GM21723 (cell line): ENCODE results near the gene SZT2.

Experiments used
- ATAC-seq: cut with Tn5 transposase; IDR thresholded peaks from one replicate; pipeline ENCODE4 v1.9.1; 2021; ENCODE audit warnings: mild to moderate bottlenecking, moderate library complexity; ENCODE audit not compliant: unreplicated experiment

SZT2 gene

GRCh38 chr1:43439781-43440180, 50.1 kb downstream of the SZT2 start:
- ATAC-seq: no peak

DNA sequence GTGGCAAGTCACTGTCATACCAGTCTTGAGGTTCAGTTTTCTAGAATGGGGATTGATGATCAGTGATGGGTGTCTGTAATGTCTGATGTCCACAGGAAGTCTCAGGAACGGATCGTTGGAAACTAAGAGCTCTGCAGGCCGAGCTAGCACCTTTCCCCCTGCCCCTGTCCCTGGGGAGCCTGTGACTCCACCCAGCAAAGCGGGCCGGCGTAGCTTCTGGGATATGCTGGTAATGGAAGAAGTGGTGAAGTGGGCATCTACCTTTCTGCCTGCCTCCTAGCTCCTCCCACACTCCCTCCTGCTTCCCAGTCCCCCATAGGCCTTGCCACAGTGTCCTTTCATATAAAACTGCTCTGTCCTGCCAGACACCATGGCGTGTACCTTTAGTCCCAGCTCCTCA, 50.7 kb downstream of the SZT2 start:
- ATAC-seq: no peak

GRCh38 chr1:43441166-43441893, 51.6 kb downstream of the SZT2 start:
- ATAC-seq: no peak

DNA sequence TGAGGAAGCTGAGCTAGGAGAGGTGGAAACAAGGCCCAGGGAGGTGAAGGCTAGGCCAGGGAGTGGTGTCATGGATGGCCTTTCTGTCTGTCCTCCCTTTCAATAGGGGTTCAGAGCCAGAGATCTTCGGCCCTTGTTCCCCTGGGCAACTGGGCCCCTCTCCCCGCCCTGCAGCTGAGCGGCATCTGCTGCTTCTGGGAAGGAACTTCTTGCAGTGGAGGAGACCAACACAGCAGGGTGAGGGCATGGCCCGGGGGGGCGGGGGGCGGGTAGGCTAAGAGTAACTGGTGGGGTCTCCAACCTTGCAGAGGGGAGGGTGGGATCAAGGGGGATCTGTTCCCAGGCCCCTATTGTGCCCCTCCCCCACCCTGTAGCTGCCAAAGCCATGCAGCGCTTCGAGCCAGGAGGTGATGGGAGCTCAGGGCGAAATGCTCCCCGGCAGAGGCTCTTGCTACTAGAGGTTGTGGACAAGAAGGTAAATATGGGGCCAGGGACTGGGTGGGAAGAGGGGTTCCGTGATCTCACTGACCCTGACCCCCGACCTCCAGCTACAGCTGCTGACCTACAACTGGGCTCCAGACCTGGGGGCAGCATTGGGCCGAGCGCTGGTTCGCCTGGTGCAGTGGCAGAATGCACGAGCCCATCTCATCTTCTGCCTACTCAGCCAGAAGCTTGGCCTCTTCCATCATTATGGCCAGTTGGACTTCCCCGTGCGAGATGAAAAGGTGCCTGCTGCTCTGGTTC, 52.4 kb downstream of the SZT2 start:
- no peak for ATAC-seq

DNA sequence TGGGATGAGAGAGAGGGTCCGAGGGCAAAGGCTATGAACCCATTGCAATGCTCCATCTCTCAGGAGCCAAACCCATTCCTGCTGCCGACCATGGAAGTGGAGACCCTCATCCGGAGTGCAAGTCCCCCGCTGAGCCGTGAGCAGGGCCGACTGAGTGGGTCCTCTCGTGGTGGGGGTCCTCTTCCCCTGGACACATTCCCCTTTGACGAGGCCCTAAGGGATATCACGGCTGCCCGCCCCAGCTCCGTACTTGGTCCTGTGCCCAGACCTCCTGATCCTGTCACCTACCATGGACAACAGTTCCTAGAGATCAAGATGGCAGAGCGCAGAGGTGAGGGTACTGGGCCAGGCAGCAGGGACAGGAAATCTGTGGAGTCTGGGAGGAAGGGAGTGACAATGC, 53.1 kb downstream of the SZT2 start:
- ATAC-seq: no peak

- no peak for ATAC-seq
Measured at GRCh38 chr1:43443197-43443946, 53.7 kb downstream of the SZT2 start.

DNA sequence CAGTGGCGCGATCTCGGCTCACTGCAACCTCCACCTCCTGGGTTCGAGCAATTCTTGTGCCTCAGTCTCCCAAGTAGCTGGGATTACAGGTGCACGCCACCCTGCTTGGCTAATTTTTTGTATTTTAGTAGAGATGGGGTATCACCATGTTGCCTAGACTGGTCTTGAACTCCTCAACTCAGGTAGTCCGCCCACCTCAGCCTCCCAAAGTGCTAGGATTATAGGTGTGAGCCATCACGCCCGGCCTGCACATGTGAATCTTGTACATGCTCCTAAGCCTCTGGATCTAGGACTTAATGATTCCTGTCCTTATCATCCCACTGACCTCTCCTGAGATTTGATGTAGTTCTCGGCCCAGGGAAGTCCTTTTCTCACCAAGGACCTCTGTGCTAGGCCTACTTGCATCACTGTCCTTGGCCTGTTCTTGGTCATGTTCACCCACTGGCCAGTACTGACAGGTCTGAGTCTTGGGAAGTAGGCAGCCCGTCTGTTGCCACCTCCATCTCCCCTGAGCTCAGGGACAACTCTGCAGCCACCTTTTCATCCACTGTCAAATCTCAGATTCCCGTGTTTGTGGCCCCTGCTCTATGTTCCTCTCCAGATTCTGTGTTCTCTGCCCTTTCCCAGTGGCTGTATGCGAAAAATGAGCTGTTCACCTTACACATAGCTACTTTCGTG, 54.6 kb downstream of the SZT2 start:
- ATAC-seq: no peak

DNA sequence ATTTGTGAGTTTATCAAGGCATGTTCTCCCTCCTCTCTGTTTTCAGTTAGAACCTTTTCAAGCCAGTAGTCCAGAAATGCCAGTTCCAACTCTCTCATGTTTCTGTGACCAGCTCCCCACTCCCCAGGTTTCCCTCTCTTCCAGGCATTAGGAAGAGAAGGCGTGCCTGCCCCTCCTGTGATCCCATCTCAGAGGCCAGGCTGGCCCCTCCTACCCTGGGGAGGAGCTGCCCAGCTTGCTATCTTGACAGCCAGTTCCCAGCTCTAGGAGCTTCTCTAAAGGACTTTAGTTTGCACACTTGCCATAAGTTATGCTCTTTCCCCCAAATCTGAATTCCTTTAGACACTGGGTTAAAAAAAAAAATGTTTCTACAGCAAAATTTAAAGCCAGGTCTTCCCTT, 55.1 kb downstream of the SZT2 start:
- no peak for ATAC-seq

DNA sequence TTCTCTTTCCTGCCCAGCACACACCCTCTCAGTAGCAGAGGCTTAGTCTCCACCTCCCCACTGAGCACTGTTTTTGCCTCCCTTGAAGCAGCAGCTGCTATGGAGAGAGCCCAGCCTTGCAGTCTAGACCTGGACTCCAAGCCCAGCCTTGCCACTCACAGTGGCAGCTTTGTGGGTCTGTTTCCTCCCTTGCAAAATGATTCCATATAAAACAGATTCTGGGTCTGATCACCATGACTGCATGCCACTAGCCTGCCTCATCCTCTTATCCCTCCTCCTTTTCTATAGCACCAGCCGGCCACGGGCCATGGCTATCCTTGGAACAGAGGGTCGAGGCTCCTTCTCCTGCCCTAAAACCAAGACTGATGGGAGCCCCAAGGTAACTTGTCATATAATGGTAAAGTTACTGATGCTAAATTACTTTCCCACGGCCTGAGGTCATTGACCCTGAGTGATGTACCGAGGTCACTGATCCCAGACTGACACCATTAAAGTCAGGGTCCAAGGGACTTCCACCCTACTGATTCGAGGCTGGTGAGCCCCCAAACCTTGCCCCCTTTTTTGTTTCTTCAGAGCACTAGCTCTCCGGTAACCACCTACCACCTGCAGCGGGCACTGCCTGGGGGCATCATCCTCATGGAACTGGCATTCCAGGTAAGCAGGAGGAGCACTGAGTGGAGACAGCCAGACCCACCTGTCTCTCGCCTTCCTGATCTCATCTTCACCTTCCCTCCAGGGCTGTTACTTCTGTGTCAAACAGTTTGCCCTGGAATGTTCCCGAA, 56.1 kb downstream of the SZT2 start:
- no peak for ATAC-seq

DNA sequence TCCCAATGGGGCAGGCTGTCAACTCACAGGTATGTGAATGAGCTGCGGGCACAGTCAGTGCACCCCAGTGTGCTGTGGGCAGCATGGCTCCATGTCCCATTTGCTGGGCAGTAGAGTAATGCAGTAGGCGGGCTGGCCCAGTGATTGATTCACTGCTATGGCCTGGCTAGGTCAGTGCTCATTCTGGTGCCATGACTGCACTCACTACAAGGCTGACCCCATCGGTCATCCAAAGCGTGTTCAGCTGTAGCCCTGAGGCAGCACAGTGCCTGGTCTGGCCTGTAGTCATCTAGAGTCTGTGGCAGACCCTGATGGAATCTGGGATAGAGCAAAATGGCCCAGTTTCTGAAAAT, 56.7 kb downstream of the SZT2 start:
- ATAC-seq: no peak

DNA sequence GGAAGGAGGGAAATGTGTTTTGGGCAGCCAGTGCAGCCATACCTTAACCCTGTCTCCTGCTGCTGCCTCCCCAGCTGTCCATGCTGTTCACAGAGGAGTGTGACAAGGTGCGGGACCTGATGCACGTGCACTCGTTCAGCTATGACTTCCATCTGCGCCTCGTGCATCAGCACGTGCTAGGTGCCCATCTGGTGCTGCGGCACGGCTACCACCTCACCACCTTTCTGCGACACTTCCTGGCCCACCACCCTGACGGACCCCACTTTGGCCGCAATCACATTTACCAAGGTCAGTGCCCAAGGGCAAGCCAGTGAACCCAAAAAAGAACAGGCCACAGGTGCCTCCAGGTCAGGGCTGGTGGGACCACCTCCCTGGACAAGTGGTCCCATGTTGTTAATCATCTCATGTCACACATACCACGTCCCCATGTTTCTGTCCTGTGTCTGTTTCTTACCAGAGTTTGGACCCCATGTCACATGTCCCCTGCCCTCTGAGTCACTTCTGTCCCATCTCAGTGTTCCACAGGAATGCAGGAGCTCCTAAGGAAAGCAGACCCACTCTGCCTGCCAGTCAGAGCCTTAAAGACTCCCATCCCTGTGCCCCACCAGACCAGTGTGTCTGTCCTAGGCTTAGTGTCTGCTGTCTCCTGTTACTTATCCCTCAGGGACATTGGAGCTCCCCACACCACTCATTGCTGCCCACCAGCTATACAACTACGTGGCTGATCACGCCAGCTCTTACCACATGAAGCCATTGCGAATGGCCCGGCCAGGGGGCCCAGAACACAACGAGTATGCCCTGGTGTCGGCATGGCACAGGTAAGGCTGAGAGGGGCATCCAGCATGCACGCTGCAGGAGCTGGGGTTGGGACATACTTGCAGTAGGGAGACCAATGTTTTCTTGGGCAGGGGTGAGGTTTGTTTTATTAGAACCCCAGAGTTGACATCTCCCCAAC, 57.5 kb downstream of the SZT2 start:
- ATAC-seq: no peak

GRCh38 chr1:43447891-43448708, 58.4 kb downstream of the SZT2 start:
- ATAC-seq: no peak

DNA sequence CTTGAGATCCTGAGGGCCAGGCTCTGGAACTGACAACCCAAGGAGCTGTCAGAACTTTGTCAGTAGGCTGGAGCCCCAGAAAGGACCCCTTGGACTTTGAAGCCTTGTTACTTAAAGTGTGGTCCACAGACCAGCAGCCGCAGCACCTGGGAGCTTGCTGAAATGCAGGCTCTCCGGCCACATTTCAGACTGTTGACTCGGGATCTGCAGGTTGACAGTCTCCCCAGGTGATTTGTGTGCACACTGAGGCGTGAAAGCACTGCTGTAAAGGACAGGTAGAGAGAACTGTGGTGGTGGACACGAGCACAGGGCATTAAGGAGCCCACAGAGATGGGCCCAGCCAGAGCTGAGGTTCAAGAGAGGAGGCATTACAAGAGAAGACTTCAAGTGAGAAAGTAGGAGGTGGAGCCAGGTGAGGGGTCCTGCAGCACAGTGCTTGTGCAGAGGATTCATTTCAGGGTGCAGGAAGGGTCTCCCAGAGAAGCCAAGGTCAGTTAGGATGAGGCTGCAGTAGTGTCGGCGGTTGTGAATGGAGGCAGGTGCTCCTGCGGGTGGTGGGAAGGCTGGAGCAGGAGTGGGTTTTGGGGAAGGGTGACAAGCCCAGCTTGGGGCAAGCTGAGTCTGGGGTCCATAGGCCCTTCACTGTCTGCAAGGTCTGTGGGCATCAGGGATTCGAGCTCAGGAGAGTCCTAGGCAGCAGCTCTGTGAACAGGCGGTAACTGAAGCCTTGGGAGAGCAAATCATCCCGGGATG, 59.4 kb downstream of the SZT2 start:
- ATAC-seq: no peak

- no peak for ATAC-seq
Measured at GRCh38 chr1:43449708-43450069, 60.0 kb downstream of the SZT2 start.

- no peak for ATAC-seq
Measured at GRCh38 chr1:43450251-43450941, 60.7 kb downstream of the SZT2 start.

DNA sequence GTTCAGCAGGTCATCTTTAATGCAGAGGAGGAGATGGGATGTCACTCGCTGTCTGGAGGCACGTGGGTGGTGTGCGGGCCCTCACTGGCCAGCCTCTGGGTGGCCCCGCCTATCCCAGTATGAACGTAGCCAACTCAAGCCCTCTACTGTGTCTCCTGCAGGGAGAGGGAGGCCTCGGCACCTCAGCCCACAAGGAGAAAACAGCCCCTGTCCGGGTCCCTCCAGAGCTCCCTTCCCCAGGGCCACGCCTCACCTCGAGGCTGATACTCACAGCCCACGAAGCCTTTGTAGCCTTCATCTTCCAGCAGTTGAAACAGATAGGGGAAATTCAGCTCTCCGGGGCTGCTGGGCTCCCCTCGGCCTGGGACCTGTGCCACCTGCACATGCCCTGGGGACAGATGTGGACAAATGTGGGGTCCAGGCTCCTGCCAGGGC, 61.5 kb downstream of the SZT2 start:
- ATAC-seq: no peak
